Activated gamma-delta T cell (primary cell): ENCODE data around the gene EEF1G.
"Not testable (repeated sequence)": the region's sequence is repeated elsewhere in the genome, so short reads cannot be mapped to it uniquely, and the experiment has no call there.

Experiments used
- DNase-seq: peaks from one replicate; lab custom pipeline; 2025; lab: John Stamatoyannopoulos, UW

Gene EEF1G

GRCh38 chr11:62603072-62603408 lies 29.3 kb upstream of the EEF1G start:
- DNase-seq: no peak

- DNase-seq: peak; percentile 38
Measured at GRCh38 chr11:62602141-62603071, 28.7 kb upstream of the EEF1G start.

- peak; percentile 92 for DNase-seq
Measured at GRCh38 chr11:62601372-62602140, 27.9 kb upstream of the EEF1G start, which contains the start of gene MTA2. MTA2 (minus strand) TSS chr11:62601865; CDS start chr11:62601450, 415 bp downstream.

GRCh38 chr11:62601122-62601371 lies 27.4 kb upstream of the EEF1G start:
- DNase-seq: peak; percentile 49

- DNase-seq: no peak
Measured at GRCh38 chr11:62600367-62601121, 26.9 kb upstream of the EEF1G start.

GRCh38 chr11:62599901-62600300 lies 26.2 kb upstream of the EEF1G start:
- no peak for DNase-seq

GRCh38 chr11:62599069-62599696 lies 25.5 kb upstream of the EEF1G start:
- DNase-seq: peak; percentile 27

- DNase-seq: no peak
Measured at GRCh38 chr11:62595124-62595523, 21.4 kb upstream of the EEF1G start.

- DNase-seq: no peak
Measured at GRCh38 chr11:62593434-62594044, 19.8 kb upstream of the EEF1G start.

GRCh38 chr11:62592989-62593421 lies 19.3 kb upstream of the EEF1G start:
- DNase-seq: no peak

GRCh38 chr11:62592146-62592815 lies 18.6 kb upstream of the EEF1G start:
- DNase-seq: no peak

GRCh38 chr11:62591448-62592145 lies 17.9 kb upstream of the EEF1G start, which contains the start of gene TUT1:
TUT1 (minus strand) TSS chr11:62591523; CDS start chr11:62591485, 38 bp downstream.
- peak; percentile 72 for DNase-seq

- DNase-seq: no peak
Measured at GRCh38 chr11:62588966-62589637, 15.4 kb upstream of the EEF1G start.

- not testable (repeated sequence) for DNase-seq
Measured at GRCh38 chr11:62585356-62585755, 11.7 kb upstream of the EEF1G start.

GRCh38 chr11:62581735-62582134 lies 8.0 kb upstream of the EEF1G start:
- not testable (repeated sequence) for DNase-seq

GRCh38 chr11:62580959-62581715 lies 7.4 kb upstream of the EEF1G start:
- DNase-seq: no peak

- DNase-seq: no peak
Measured at GRCh38 chr11:62579252-62579651, 5.6 kb upstream of the EEF1G start.

GRCh38 chr11:62578541-62578940 lies 4.8 kb upstream of the EEF1G start:
- DNase-seq: no peak
